GM19324 (cell line): ENCODE data around the gene CDK7.
"Not testable (repeated sequence)": the region's sequence is repeated elsewhere in the genome, so short reads cannot be mapped to it uniquely, and the experiment has no call there.

Experiments
- ATAC-seq: cut with Tn5 transposase; IDR thresholded peaks from one replicate; pipeline ENCODE4 v1.9.1; 2021; ENCODE audit warnings: mild to moderate bottlenecking, moderate library complexity; ENCODE audit not compliant: unreplicated experiment, low FRiP score

Gene CDK7

DNA sequence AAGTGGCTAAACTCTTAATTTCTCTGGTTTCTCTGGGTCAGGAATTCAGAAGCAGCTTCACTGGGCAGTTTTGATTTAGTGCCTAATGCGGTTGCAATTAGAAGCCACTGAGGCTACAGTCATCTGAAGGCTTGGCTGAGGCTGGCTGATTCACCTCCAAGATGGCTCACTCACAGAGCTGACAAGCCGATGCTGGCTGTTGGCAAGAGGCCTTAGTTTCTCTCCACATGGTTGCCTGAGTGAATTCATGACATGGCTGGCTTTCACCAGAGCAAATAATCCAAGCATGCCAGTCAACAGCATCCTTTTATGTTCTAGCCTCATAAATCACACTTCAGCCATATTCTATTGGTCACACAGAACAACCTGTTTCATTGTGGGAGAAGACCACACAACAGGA is 2.8 kb upstream of the CDK7 start:
- no peak for ATAC-seq

DNA sequence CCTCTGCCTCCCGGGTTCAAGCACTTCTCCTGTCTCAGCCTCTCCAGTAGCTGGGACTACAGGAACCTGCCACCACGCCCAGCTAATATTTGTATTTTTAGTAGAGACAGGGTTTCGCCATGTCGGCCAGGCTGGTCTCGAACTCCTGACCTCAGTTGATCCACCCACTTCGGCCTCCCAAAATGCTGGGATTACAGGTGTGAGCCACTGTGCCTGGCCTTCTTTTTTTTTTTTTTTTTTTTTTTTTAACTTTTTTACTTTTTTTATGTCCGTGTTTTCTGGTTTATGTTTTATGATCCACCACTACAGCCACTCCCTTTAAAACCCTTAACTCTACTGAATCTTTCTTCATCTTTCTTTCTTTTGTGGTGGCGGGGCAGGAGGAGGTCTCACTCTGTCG is 2.0 kb downstream of the CDK7 start:
- ATAC-seq, result not testable (repeated sequence)

DNA sequence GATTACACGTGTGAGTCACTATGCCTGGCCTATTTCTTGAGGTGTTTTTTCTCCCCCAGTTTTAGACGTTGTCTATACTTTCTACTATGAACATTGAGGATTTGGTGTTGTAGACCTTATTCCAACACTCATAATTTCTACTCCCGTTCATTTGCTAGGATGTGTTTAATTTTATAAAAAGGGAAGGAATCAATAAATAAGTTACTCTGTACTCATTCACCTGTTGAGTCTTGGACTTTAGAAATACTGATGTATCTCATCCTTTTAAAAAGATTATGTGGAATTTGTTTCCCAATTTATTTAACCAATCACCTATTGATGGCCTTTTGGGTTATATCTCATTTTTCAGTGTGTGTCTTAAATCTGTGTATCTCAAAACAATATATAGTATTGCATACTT is 3.2 kb downstream of the CDK7 start:
- ATAC-seq, result no peak

DNA sequence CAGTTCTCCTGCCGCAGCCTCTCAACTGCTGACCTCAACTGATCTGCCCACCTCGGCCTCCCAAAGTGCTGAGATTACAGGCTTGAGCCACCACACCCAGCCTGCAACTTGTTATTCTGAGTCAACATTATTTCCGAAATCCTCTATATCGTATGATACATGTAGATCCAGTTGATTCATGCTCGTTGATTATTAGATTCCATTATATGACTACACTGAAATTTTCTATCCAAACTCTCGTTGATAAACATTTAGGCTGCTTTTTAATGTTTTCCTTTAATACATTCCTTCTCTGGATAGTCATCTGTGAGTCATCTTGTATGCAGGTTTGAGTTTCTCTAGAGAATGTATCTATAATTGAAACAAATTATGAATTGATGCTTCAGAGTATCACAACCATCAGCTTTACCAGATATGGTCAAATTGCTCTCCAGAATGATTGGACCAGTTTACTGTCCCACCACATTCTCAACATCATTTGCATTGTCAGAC is 4.1 kb downstream of the CDK7 start:
- no peak for ATAC-seq

DNA sequence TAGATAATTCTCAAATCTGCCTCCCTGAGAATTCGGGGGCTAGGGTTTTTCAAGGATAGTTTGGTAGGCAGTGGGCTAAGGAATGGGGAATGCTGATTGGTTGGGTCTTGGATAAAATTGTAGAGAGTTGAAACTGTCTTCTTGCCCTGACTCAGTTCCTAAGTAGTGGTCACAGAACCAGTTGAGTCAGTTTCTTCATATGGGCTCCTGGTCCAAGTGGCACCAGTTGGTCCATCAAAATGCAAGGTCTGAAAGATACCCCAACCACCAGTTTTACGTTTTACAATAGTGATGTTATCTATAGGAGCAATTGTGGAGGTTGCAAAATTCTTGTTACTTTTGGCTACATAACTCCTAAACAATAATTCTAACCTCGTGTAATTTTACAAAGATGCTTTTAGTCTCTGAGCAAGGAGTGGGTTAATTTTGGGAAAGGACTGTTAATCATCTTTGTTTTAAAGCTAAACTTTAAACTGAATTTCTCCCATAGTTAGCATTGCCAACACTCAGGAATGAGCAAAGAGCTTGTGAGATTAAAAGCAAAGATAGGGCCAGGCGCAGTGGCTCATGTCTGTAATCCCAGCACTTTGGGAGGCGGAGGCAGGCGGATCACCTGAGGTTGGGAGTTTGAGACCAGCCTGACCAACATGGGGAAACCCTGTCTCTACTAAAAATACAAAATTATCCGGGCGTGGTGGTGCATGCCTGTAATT is 7.7 kb downstream of the CDK7 start:
- no peak for ATAC-seq

DNA sequence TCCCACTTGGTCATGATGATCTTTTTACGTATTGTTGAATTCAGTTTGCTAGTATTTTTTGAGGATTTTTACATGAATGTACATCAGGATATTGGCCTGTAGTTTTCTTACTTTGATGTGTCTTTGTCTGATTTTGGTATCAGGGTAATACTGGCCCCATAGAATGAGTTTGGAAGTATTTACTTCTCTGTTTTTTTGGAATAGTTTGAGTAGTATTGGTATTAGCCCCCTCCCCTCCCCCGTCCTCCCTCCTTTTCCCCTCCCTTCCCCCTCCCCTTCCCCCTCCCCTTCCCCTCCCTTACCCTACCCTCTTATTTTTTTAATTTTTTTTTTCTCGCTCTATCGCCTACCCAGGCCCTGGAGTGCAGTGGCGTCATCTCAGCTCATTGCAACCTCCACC is 10.3 kb downstream of the CDK7 start:
- ATAC-seq, result no peak

DNA sequence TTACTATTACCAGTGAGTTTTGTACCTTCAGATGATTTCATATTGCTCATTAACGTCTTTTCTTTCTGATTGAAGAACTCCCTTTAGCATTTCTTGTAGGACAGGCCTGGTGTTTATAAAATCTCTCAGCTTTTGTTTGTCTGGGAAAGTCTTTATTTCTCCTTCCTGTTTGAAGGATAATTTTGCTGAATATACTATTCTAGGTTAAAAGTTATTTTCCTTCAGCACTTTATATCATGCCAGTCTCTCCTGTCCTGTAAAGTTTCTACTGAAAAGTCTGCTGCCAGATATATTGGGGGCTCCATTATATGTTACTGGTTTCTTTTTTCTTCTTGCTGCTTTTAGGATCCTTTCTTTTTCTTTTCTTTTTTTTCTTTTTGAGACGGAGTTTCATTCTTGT is 13.3 kb downstream of the CDK7 start:
- ATAC-seq, result no peak

DNA sequence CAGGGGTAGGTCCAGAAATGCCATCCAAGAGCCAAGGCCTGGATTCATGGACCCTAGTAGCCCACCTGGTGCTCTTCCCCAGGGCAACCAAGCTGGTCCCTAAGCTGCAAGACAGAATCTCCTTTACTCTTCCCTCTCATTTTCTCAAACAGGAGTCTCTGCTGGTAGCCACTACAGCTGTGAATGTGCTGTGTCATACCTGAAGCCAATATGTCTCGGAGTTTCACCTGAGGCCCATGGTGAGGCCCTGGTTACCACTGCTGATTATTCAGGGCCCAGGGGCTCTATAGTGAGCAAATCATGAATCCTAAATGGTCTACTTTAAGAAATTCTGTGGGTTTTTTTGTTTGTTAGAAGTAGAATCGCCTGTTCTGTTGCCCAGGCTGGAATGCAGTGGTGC is 15.9 kb downstream of the CDK7 start:
- no peak for ATAC-seq

DNA sequence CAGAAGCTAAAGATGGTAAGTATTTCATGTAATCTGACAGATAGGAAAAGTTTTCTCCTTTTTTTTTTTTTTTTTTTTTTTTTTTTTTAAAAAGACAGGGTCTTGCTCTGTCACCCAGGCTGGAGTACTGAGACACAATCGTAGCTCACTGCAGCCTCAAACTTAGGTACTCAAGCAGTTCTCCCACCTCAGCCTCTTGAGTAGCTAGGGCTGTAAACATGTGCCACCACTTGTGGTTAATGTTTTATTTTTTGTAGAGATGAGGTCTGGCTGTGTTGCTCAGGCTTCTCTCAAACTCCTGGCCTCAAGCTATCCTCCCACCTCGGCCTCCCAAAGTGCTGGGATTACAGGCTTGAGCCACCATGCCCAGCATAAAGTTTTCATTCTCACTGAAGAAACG is 17.8 kb downstream of the CDK7 start:
- no peak for ATAC-seq

DNA sequence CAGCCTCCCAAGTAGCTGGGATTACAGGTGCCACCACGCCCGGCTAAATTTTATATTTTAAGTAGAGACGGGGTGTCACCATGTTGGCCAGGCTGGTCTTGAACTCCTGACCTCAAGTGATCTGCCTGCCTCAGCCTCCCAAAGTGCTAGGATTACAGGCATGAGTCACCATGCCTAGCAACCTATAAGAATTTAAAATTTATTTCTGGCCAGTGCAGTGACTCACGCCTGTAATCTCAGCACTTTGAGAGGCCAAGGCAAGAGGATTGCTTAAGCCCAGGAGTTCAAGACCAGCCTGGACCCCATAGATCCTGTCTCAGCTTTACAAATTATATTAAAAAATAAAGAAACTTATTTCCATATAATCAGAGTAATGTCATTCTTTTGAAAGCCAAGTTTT is 21.3 kb downstream of the CDK7 start:
- not testable (repeated sequence) for ATAC-seq

DNA sequence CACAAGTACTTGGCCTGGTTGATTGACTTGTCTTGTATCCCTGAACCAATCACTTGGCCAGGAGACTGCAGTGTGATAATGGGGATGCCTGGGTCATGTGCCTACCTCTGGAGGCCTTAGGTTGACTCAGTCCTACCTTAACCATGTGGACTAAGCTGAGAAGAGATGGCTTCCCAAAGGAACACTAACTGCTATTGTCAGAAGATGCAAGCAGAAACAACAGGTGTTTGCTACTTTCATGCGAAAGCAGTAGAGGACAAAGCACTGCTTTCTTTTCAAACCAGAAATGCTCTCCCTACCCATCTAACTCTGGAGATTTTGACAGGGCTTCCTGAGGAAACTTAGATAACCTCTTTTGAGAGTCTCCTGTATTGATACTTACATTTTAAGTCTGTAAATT is 22.9 kb downstream of the CDK7 start:
- ATAC-seq, result no peak

DNA sequence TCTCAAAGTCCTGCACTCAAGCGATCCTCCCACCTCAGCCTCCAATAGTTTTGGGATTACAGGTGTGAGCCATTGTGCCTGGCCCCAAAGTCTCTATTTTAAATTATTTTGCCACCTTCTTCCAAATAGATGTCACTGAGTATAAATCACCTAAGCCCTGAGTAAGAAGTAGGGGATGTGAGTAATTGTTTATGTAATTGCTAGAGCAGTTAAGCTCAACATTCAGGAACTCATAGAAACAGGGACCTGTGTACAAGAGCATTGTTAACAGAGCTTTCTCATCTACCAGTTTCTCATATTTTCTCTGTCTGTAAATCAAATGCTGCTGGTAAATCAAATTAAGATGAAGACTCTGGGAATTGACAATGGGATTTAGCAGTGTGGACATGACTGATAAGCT is 26.3 kb downstream of the CDK7 start:
- no peak for ATAC-seq

DNA sequence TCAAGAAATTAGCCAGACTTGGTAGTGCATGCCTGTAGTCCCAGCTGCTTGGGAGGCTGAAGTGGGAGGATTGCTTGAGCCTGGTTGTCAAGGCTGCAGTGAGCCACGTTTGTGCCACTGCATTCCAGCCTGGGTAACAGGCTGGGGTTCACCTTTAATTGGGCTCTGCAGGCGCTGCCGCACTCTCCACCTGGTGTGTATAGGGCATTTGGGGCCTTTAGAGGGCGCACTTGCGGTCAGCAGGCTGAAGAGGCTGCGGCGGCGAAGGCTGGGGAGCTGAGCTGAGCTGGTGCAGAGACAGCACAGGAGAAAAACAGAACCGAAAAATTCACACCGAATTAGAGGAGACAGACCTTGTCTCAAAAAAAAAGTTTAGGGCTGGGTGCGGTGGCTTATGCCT is 31.2 kb downstream of the CDK7 start:
- ATAC-seq, result no peak

DNA sequence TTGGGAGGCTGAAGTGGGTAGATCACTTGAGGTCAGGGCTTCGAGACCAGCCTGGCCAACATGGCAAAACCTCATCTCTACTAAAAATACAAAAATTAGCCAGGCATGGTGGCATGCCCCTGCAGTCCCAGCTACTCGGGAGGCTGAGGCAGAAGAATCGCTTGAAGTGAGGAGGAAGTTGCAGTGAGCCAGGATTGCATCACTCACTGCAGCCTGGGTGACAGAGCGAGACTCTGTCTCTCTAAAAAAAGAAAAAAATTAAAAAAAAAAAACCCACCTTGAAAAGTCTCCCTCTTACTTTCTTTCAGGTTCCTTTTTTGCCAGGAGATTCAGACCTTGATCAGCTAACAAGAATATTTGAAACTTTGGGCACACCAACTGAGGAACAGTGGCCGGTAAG is 34.2 kb downstream of the CDK7 start:
- no peak for ATAC-seq

DNA sequence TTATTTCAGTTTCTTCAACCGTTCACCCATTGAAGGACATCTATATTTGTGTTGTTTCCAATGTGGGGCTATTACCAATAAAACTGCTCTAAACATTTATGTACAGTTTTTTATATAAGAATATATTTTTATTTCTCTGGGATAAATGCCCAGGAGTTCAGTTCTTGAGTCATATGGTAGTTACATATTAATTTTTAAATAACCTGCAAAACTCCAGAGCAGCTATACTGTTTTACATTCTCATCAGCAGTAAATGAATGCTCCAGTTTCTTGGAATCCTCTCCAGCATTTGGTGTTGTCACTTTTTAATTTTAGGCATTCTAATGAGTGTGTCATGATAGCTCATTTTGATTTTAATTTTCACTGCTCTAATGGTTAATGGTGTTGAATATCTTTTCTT is 36.2 kb downstream of the CDK7 start:
- no peak for ATAC-seq

DNA sequence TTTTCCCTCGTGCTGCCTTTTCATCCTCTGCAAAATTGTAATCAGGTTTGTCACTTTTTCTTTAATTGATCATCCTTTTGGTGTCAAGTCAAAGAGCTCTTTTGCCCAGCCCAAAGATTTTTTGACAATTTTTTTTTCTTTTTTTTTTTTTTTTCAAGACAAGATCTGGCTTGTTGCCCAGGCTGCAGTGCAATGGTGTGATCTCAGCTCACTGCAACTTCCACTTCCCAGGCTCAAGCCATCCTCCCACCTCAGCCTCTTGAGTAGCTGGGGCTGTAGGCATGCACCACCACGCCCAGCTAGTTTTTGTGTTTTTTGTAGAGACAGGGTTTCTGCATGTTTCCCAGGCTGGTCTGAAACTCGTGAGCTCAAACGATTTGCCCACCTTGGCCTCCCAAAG is 36.7 kb downstream of the CDK7 start:
- ATAC-seq, result no peak

DNA sequence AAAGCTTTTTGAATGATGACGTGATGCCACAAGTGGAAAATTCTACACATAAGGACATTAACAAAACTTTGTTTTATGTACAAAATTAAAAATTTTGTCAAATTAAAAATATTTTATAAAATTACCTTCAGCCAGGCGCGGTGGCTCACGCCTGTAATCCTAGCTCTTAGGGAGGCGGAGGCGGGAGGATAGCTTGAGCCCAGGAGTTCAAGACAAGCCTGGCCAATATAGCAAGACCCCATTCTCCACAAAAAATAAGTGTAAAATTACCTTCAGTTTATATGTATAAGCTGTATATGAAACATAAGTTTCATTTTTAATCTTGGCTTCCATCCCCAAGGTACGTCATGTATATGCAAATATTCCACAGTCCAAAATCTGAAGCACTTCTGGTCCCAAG is 40.9 kb downstream of the CDK7 start:
- ATAC-seq, result no peak

DNA sequence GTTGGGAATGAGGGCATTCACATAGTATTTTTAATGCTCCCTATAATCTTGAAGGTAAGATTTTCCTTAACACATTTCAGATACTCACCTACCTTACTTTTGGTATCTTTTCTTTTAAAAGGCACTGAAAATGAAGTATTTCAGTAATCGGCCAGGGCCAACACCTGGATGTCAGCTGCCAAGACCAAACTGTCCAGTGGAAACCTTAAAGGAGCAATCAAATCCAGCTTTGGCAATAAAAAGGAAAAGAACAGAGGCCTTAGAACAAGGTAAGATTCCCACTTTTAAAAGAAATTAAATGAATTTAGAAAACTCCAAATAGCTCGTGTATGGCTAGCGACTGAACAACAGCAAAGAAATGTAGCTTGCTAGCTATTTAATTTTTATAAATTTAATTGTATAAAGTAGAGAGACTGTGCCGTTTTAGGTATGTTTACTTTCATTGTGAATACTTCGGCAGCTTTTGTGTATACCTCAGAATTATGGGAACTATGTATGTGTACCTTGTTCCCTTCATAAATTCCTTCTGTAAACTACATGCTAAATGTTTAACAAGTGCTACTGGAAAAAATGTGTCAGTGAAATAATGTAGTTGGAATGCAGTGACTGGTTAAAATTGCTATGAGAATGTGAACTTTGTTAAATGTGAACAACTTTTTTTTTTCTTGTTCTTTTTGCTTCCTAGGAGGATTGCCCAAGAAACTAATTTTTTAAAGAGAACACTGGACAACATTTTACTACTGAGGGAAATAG is 41.9 kb downstream of the CDK7 start:
- no peak for ATAC-seq

DNA sequence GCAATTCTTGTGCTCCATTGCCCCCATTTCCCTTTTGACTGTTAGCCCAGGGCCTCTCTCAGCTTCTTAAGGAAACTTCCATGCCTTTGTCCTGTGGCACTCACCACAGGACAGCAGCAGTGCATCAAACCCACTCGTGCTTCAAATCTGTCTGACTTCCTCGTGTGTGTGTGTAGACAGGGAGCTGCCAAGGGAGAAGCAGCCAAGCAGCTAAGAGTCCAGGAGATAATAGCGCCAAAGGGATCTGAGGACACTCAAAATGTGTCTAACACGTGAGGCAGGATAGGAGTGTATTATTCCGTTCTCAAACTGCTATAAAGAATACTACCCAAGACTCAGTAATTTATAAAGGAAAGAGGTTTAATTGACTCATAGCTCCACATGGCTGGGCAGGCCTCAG is 44.8 kb downstream of the CDK7 start:
- ATAC-seq, result no peak

DNA sequence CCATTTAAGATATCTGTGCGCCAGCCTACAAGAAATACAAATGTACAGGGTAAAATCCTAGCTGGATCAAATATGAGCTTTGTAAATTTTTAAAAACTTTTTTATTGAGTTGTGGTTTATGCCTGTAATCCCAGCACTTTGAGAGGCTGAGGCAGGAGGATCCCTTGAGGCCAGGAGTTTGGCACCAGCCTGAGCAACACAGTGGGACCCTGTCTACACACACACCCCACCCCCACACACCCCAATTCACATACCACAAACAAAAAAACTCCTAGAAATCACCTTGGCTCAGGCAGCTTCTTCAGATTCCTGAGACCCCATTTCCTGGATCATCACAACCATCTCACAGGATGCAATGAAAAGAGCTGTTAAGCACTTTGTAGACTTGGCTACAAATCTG is 46.4 kb downstream of the CDK7 start:
- ATAC-seq, result no peak

DNA sequence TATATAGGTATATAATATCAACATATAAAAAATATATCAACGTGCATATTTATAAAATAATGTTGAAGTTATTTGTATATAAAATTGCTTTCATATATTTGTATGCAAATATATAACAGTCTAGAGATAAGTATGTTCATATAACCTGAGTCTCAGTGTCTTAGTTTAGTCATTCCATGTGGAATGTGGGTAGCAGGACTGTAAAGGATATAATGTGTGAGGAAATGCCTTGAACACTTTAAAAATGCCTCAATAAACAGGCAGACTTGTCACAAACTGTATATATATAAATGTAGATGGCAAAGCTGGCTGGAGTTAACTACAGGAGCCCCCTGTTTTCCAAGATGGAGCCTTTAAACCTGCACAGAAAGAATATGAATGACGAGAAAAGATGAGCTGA is 49.5 kb downstream of the CDK7 start:
- ATAC-seq, result no peak

DNA sequence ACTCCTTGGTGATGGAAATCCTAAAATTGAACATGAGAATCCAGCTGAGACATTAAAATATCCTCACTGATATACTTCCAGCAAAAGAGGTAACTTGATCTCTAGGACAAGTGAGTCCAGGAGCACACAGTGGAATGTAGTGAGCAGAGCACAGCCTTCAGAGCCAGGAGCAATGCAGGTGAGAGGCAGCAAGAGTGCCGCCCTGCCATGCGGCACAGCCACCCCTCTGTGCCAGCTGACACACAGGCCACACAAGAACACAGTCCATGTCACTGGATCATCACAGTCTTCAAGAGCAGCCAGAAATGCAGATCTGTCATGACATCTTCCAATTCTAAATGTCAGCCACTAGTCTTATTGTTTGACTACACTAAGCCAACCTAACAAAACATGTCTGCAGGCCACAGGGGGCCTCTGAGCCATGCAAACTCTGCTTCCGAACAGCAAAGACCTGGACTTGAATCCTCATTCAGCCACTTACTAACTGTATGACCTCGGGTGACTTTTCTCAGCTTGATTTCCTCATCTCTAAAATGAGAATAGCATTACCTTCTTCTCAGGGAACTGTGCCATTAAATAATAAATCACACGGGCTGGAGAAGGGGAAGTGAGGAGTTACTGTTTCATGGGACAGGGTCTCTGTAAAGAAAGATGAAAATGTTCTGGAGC is 50.9 kb downstream of the CDK7 start:
- ATAC-seq, result no peak
